ENCODE data around the gene SPART. TPM values are rescaled to one million over a fixed set of nuclear protein-coding genes. Genes with fewer than 3 reads are reported as not detected.

Gene SPART
- total RNA-seq, 1 experiment from 2014 or later: 0.12 TPM

DNA sequence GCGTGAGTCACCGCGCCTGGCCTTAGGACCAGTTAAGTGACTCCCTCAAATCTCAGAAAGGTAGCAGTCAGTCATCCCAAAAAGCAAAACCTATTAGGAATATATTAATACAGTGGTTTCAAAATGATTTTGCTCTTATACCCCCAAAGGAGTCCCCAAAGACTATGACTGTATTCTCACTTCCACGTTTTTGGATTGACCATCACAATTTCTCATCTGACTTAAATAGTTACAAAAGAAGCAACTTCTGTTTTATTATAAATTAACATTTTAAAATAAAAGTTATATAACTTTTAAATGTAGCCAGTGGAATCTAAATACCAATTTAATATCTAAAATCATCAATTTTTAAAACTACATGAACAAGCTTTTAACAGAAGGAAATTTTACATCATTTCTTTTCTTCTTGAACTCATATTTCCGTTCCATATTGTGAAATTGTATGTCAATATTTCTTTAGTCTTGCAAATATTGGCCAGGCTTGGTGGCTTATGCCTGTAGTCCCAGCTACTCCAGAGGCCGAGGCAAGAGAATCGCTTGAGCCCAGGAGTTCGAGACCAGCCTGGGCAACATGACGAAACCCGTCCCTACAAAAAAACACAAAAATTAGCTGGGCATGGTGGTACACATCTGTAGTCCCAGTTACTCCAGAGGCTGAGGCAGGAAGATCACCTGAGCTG, 1.5 kb upstream of the SPART start (continued):
- TF ChIP-seq FOSL1 (IDR thresholded peaks at IDR 0.05; ENCODE audit: low read depth) (no peak), JUND (IDR thresholded peaks at IDR 0.05) (no peak), EGR1 (IDR thresholded peaks at IDR 0.05; ENCODE audit: low read depth) (no peak), POLR2A (IDR thresholded peaks at IDR 0.05; ENCODE audit: borderline replicate concordance, extremely low read depth, insufficient read depth, insufficient read length) (no peak)
- TF ChIP-seq, protein P1, sequence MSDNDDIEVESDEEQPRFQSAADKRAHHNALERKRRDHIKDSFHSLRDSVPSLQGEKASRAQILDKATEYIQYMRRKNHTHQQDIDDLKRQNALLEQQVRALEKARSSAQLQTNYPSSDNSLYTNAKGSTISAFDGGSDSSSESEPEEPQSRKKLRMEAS (IDR thresholded peaks at IDR 0.05): no peak

DNA sequence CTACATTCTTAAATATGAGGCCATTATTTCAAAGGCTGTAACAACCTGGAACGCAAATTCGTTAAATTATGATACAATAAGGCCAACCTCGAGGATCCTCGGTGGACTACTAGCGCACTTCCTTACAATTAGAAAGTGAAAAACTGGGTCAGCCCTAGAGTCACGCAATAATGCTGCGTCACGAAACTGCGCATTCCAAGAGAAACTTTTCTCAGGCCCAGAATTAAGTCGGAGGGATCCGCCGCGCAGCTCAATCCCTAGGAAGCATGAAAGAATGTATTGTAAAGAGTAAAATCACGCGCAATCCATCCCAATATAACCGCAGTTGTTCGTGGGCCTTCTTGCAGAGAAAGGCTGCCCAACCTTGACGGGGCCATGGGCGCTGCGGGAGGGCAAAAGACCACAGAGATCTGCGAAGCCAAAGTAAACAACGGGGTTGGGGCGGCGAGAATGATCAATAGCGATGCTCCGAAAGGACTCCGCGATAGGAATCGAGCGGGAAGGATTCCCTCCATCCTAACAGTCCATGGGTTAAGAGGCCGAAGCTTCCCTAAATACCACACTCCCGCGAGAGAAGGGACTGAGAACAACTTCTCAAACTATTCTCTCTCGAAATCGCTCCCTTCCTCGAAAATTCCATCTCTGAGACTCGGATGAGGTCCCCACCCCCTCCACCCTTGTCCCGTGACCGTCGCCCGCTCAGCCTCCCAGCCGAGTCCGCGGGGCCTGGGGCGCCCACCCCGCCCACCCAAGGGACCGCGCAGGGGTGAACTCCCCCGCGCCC, 564 bp downstream of the SPART start:
- H3K36me3 ChIP-seq (ENCODE audit: control insufficient read depth in 1 of 2, insufficient read depth in 2 of 2, low read length in 2 of 2): no peaks in the 10 kb centered on the region
- RAD21 ChIA-PET (ENCODE audit: low non-redundant PET in 1 of 2, low total read pairs in 2 of 2, uncharacterized antibody in 2 of 2, unreplicated experiment in 2 of 2): no interaction called here
- no peak overlapping the region for H3K9ac ChIP-seq (ENCODE audit: low read length)
- no peak overlapping the region for H3K27ac ChIP-seq (ENCODE audit: low read depth, low read length)
- TF ChIP-seq CEBPB (IDR thresholded peaks at IDR 0.05; ENCODE audit: low read depth) (no peak), ELF1 (IDR thresholded peaks at IDR 0.05; ENCODE audit: borderline replicate concordance, low read depth) (no peak), EZH2phosphoT487 (IDR thresholded peaks at IDR 0.05; ENCODE audit: borderline replicate concordance) (no peak), RAD21 (IDR thresholded peaks at IDR 0.05; ENCODE audit: low read depth) (no peak), ZNF274 (IDR thresholded peaks at IDR 0.05; ENCODE audit: low read depth, low read length) (no peak), SIN3A (IDR thresholded peaks at IDR 0.05; ENCODE audit: low read depth) (no peak), EGR1 (IDR thresholded peaks at IDR 0.05; ENCODE audit: low read depth) (no peak), ZFX (IDR thresholded peaks at IDR 0.05) (no peak)
- TF ChIP-seq, protein P2, sequence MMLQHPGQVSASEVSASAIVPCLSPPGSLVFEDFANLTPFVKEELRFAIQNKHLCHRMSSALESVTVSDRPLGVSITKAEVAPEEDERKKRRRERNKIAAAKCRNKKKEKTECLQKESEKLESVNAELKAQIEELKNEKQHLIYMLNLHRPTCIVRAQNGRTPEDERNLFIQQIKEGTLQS (IDR thresholded peaks at IDR 0.05): no peak
- TF ChIP-seq, protein P3, sequence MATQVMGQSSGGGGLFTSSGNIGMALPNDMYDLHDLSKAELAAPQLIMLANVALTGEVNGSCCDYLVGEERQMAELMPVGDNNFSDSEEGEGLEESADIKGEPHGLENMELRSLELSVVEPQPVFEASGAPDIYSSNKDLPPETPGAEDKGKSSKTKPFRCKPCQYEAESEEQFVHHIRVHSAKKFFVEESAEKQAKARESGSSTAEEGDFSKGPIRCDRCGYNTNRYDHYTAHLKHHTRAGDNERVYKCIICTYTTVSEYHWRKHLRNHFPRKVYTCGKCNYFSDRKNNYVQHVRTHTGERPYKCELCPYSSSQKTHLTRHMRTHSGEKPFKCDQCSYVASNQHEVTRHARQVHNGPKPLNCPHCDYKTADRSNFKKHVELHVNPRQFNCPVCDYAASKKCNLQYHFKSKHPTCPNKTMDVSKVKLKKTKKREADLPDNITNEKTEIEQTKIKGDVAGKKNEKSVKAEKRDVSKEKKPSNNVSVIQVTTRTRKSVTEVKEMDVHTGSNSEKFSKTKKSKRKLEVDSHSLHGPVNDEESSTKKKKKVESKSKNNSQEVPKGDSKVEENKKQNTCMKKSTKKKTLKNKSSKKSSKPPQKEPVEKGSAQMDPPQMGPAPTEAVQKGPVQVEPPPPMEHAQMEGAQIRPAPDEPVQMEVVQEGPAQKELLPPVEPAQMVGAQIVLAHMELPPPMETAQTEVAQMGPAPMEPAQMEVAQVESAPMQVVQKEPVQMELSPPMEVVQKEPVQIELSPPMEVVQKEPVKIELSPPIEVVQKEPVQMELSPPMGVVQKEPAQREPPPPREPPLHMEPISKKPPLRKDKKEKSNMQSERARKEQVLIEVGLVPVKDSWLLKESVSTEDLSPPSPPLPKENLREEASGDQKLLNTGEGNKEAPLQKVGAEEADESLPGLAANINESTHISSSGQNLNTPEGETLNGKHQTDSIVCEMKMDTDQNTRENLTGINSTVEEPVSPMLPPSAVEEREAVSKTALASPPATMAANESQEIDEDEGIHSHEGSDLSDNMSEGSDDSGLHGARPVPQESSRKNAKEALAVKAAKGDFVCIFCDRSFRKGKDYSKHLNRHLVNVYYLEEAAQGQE (IDR thresholded peaks at IDR 0.05; ENCODE audit: low read depth): no peak
- no TSS peak for BruUV-seq (replicated peaks)
- H3K4me1 ChIP-seq (ENCODE audit: control insufficient read depth in 1 of 2, insufficient read depth in 2 of 2, low read length in 2 of 2): no peaks in the 10 kb centered on the region
- no peak overlapping the region for H3K4me3 ChIP-seq (replicated peaks in 1 of 2; ENCODE audit: low read depth in 1 of 2, low read length in 2 of 2)
- ATAC-seq: no peak
- H3K9me2 ChIP-seq (ENCODE audit: insufficient read depth): no peaks in the 10 kb centered on the region
- intact Hi-C loops (cut with micrococcal nuclease): no loop called here
- no peaks in the 10 kb centered on the region for H3K79me2 ChIP-seq (ENCODE audit: insufficient read depth, low read length)
- no peaks in the 10 kb centered on the region for H4K20me1 ChIP-seq (ENCODE audit: insufficient read depth)
- no peak overlapping the region for H2AFZ ChIP-seq (ENCODE audit: low read depth, low read length, poor library complexity, severe bottlenecking)
- no peaks in the 10 kb centered on the region for H3K27me3 ChIP-seq (ENCODE audit: insufficient read depth, low read length)
- peaks cover 0 to 21% of the 10 kb centered on the region in 2 experiments; a peak in 2 of 4 replicates for H3K9me3 ChIP-seq (ENCODE audit: control insufficient read depth in 1 of 2, insufficient read depth in 1 of 2, low read depth in 1 of 2, low read length in 2 of 2)
- H3K4me2 ChIP-seq (ENCODE audit: low read length): no peak overlapping the region
- no peak for DNase-seq (ENCODE audit: low read depth, low spot score)
- CTCF ChIA-PET: no interaction called here
- POLR2A ChIA-PET: no interaction called here
